Epidermal melanocyte (primary cell): ENCODE data around the gene MAP3K6.
A peak's percentile ranks its signal among the peaks of the same experiment; 100 is the strongest.
"Not testable (repeated sequence)": the region's sequence is repeated elsewhere in the genome, so short reads cannot be mapped to it uniquely, and the experiment has no call there.

ENCODE experiments used
- DNase-seq: peaks from one replicate; pipeline ENCODE4 v3.0.0; 2011; ENCODE audit warnings: low spot score; ENCODE audit not compliant: insufficient read length

The MAP3K6 gene

DNA sequence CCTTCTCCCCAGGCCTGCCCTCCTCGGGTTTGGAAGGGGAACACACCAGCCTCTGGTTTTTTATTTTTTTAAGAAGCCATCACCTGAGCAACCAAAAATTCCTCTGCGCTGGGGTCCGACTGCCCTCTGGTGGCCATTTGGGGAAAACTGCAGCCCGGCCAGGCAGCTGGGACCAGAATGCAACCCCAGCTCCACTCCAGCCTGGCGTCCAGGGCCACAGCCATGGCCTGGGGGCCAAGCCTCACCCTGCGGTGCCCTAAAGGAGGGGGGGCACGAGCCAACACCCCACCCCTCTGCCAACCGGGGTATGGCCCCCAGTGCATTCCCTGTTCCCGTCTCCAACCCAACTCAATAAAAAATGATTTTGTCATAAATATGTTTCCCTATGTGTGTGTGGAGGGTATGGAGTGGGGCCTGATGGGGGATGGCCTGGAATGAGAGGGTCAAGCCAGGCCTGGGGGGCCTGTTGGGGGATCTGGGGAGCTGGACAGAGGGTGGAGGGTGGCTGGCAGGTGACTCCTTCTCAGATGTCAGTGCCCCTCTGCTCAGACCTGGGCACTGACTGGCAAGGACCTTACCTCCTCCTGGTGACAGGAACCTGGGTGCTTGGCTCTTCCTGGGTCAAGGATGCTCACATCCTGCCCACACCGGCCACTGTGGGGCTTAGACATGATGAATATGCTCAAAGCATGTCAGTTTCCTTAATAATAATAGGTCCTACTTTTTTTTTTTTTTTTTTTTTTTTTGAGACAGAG is 28.9 kb upstream of the MAP3K6 start:
- DNase-seq, result peak; percentile 56

DNA sequence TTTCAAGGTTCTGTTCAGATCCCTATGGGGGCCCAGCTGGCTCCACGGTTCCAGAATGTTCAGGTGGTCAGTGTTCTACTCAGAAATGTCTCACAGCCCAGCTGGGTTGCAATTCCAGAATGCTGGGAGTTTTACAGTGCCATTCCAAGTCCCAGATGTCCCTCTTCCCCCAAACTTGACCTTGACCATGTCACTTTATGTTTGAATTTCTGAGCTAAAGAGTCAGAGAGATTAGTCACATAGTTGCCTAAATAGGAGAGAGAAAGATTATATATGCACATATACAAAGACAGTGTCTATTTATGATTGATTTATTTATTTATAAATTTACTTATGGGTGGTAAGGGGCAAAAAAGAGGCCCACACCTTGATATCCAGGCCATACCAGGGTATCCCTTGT is 28.2 kb upstream of the MAP3K6 start:
- DNase-seq, result no peak

DNA sequence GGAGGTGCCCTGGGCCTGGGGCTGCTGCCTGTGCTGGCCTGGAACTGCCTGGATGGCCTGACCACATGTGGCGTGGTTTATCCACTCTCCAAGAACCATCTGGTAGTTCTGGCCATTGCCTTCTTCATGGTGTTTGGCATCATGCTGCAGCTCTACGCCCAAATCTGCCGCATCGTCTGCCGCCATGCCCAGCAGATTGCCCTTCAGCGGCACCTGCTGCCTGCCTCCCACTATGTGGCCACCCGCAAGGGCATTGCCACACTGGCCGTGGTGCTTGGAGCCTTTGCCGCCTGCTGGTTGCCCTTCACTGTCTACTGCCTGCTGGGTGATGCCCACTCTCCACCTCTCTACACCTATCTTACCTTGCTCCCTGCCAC is 27.5 kb upstream of the MAP3K6 start:
- no peak for DNase-seq

DNA sequence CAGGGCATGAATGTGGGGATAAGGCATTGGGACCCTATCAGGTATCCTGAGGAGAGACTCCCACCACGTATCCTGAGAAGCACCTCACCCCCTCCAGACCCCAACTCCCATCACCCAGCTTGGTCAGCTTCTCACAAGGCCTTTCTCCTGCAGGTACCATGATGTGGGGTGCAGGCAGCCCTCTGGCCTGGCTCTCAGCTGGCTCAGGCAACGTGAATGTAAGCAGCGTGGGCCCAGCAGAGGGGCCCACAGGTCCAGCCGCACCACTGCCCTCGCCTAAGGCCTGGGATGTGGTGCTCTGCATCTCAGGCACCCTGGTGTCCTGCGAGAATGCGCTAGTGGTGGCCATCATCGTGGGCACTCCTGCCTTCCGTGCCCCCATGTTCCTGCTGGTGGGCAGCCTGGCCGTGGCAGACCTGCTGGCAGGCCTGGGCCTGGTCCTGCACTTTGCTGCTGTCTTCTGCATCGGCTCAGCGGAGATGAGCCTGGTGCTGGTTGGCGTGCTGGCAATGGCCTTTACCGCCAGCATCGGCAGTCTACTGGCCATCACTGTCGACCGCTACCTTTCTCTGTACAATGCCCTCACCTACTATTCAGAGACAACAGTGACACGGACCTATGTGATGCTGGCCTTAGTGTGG is 27.0 kb upstream of the MAP3K6 start:
- no peak for DNase-seq

DNA sequence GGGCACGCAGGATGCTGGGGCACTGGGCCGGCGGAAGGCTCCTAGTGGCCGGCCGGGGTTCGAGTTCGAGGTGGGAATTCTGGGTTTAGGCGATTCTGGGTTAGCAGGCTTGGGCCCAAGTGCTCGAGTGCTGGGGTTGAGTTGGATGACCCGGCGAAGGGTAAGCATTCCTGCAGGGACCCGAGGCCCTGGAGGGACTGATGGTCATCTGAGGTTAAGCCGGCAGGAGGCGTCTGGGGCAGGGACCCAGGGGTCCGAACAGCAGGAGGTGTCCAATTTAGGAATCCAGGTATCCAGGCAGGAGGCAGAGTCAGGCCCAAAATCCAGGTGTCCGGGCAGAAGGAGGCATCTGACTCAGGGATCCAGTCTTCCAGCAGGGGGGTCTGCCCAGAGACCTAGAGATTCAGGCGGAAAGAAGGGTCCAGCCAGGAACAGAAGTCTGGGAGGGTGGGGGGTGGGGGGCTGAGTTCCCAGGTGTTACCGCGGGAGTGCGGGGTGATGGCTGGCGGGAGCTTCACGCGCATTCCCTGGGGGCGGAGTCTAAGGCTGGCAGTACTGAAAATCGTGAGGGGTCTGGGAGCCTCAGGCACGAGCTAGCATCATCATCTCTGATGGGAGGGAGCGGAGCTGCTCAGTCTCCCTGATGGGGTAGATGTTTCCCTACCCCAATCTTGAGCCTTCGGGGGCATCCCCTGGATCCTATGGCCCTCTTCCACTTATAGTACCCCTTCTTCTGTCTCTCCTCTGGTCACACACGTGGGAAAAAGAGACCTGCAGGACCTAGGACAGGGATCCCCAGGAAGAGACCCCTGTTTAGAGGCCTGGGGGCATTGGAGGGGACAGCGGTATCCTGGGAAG is 26.2 kb upstream of the MAP3K6 start:
- DNase-seq, result no peak

DNA sequence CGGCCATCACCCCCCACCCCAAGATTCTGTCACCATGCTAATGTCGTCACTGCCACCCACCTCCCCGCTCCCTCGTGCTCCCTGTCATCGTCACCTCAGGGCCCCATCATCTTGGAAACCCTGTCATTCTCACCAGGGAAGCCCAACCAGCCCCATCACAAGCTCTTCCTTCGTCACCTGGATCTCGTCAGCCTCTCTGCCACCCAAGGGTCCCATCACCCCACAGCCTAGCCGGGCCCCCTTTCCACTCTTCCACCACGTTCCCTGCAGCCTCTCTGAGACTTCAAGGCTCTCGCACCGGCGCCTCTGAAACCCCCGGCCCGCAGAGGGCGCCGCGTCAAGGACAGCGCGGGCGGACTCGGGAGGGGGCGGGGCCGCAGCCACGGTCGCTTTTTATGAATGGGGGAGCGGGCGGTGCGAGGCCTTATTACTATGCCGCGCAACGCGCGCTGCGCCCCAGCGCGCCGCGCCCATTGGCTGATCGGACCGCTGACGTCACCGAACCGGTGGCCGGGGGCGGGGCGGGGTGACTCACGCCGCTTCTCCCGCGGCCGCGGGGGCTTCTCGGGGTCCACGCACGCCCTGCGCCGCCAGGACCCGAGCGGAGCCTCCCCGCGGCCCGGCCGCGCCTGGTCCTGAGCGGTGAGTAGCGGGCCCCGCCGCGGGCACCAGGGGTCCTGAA is 25.5 kb upstream of the MAP3K6 start, which contains the start of gene GPR3:
TSS of gene GPR3 (plus strand) at position 527 of the 682 bp plus-strand sequence. CDS start 1,177 bp downstream, outside the sequence.
- peak; percentile 98 for DNase-seq

DNA sequence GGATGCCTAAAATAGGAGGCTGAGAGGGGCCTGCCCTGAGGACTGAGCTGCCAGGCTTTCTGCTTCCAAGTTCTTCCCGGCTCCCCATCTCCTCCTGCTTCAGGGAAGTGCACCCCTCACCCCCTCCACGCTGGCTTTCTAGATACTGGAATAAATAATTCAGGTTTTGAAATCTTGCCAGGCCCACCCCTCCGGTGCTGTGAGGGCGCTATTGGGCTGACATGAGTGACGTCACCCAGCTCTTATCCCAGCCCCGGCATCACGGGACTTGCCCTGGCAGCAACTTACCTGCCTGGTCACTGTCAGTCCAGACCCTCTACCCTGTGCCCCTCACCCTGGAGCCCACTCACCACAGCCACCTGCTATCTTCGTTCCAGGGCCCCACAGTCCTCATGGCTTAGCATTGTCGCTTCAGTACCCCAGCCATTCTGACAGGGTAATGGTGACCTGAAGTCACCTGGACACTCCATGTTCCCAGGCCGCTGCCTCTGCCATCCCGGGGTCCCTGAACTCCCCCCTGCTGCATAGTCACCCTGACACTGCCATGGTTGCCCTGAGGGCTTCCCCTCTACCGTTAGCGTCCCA is 24.8 kb upstream of the MAP3K6 start:
- DNase-seq, result peak; percentile 22

DNA sequence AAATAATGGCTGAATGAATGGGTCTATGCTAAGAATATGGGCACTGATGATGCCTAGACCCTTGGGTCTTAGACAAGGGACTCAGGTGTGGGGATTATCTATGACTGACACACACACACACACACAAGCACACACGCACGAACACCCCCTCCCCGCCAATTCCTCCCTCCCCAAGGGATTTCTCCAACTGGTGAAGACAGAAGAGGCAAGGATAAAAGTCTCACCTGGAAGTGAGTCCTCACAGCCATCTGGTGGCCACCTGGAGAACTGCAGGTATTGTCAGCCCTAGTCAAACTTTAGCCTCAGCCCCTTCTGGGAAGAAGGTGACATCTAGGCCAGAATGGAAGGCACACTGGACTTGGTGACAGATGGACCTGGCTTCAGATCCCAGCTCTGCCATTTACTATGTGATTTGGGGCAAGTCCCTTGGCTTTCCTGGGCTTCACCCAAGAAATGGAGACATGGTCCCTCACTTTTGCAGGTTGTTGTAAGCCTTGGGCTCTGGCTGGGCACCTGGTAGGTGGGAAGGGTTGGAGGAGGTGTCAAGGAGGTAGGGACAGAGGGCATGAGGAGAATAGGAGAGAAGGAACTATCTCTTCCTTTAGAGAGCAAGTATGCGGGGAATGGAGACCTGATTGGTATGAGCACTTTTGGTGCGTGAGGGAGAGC is 21.7 kb upstream of the MAP3K6 start:
- peak; percentile 61 for DNase-seq

DNA sequence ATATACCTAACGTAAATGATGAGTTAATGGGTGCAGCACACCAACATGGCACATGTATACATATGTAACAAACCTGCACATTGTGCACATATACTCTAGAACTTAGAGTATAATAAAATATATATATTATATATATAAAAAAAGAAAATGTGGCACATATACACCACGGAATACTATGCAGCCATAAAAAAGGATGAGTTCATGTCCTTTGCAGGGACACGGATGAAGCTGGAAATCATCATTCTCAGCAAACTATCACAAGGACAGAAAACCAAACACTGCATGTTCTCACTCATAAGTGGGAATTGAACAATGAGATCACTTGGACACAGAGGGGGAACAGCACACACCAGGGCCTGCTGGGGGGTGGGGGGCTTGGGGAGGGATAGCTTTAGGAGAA is 18.0 kb upstream of the MAP3K6 start:
- not testable (repeated sequence) for DNase-seq

DNA sequence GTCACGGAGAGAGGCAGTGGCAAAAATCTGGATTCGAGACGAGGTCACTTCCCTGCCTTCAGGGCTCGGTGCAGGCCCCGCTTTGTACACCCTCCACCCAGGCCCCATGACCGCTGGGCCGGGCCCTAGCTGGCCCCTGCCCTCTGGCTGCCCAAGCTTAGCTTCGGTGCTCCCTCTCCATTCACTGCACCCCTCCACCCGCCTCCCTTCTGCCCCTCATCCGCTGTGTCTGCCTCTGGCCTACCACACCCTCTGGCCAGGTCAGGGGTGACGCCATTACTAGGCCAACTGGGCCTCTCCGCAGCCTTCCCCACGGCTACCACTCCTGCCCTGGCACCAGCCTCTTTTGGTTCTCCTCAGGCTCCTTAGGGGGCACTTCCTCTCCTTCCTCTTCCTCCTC is 16.9 kb upstream of the MAP3K6 start:
- no peak for DNase-seq

DNA sequence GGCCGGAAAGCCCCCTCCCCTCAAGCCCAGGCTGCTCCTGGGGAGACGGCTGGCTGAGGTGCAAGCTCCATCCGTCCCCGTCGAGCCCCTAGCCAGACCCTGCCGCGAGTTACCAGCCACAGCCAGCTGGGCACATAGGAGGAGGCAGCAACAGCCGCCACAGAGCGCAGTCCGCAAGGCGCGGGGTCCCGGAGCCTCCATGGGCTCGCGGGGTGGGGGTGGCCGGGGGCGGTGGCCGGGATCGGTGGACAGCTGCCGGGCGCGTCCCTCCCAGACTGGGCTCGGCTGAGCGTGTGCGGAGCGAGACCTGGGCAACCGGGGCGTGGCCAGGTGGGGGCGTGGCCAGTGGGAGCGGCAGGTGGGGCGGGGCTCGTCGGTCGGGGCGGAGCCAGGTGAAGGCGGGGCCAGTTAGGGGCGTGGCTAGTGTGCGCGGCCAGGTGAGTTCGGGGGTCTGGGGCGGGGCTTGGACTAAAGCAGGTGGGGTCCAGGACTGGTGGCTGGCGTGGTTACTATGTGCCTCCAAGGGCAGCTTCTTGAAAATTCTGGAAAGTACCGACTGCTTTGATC is 16.4 kb upstream of the MAP3K6 start, which contains the start of gene CD164L2:
TSS of gene CD164L2 (minus strand) at position 295 of the 567 bp plus-strand sequence. CDS start at position 201, 94 bp downstream.
- no peak for DNase-seq

DNA sequence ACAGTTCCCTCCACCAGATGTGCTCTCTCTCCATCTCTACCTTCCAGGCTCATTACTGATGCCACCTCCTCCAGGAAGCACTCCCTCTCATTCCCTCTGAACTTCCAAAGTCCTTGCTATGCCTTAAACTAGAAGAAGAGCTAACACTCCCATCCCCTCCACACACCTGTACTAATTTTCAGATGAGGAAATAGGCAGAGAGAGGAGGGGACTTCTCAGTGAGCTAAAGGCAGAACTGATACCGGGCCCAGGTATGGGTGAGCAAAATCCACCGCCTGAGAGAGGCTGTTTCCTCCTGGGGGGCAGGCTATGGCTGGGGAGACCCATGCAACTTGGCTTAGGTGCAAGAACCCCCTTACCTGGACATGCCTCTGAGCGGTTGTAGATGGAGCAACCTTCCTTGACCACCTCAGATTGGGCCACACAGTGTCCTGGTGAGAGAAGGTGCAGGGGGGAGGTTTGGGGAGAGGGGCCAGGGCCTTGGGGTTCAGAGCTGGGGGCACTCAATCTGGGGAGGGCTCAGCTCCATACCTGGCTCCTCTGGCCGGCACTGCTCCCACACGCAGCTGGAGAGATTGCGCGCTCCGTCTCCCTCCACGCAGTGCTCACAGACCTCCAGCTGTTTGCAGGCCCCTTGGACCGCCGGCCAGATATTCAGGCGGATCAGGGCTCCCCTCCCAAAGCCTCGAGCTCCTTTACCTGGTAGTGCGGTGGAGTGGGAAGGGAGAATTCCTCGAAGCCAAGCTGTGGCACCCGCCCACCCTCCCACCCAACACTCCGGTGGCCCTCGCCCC is 15.4 kb upstream of the MAP3K6 start:
- DNase-seq, result no peak

DNA sequence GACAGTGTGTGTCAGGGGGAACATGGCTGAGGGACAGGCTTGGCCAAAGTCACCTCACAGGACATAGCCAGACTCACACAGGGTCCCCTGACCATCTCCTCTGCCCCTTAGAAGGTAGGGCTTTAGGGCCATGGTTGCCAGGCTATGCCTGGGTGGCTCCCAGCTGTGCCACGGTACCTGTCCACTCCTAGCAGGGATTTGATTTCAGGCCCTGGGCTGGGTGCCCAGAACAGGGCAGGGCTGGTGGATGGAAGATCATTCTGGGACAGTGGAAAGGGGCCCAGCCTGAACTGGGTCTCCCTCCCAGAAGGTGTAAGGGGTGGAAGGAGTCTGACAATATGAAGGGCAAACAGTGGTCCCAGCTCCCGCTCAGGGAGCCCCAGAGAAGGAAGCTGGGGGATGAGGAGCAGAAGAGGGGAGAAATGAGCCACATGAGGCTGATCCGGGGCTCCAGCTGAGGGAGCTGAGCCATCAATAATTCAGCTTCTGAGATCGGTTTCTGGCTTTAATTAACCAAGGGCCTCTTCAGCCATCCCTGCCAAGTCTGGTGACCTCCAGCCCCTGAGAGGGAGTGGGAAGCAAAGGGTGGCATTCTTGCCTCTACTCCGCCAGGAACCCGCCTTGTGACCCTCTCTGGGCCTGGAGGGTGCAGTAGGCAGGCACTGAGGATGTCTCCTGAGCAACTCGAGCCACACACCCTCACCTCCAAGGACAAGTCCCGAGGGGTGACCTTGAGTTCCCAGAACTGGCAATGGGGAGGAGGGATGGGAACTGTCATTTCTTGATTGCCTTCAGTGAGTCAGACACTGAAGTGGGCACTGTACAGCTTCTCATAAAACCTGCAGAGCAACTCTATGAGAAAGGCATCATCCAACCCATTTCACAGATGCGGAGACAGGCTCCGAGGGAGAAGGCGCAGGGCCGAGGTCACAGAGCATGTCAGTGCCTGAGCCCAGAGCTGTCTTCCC is 14.3 kb upstream of the MAP3K6 start:
- DNase-seq, result peak; percentile 55

DNA sequence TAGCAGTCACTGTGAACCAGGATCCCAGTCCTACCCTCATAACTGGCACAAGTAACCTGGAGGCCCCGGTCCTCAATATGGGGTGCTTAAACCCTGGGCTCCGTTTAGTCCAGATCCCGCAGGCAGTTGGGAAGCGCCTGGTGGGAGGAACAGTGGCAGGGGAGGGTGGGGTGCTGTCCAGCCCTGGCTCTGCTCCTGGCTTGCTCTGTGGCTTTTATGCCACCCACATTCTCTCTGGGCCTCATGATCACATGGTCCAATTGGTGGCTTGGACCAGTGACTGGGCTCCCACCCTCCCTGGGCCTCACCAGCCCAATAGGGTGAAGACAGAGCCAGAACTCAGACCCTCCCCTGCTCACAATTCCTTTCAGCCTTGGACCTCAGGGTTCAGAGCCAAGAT is 13.5 kb upstream of the MAP3K6 start:
- no peak for DNase-seq

DNA sequence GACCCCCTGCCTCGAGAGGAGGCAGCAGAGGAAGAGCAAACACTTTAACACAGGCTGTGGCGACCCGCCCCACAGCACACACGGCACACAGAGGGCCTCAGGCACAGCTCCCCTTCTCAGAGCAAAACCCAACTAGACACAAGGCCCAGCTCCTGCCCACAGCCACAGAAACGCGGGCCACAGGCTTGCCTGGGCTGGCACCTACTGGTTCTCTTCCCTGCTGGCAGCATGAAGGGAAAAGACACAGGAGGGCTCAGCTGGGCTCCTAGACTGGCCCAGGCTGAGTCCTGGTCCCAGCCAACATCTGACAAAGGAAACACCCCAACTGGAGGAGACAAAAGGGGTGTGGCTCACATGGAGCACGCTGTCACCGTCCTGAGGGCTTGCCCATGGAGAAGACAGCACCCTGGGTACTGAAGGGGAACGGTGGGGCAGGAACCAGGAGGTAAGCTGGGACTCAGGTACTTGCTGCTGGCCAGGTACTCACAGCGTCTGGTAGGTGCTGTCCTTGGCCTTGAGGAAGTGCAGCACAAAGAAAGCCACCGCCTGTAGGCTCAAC is 12.9 kb upstream of the MAP3K6 start:
- DNase-seq, result no peak

DNA sequence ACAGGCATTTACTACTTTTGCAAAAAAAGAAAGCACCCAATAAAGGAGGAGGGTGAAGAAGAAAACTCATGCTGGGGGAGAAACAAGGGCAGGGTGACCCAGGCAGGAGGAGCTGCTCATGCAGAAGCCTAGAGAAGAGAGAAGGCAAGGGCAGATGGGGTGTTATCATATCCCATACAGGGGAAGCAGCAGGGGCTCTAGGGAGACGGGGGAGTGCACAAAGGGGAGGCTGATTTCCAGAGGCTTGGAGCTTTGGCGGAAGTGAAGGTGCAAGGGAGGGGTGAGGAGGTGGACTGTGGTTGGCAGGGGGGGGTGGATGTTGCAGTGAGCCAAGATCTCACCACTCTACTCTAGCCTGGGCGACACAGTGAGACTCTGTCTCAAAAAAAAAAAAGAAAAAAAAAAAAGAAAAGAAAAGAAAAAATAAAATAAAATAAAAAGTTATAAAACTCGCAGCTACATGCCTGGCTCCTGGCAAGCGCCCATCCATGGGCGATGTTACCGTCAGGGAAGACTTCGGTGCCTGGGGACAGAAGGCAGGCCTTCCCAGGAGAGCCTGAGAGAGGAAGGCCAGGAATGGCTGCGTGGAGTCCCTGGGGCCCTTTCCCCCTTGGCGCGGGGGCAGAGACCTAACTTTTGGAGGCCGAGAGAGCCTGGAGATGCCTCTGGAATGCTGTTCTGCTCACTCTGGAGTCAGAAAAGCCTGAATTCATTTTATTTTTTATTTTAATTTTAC is 11.2 kb upstream of the MAP3K6 start:
- DNase-seq, result no peak
